NCI-H2196 treated with DMSO at 0.1 percent for 48 hours (cell line): Measurements from ENCODE around the gene TTYH2.
A peak's percentile ranks its signal among the peaks of the same experiment; 100 is the strongest.
"Not testable (repeated sequence)": the region's sequence is repeated elsewhere in the genome, so short reads cannot be mapped to it uniquely, and the experiment has no call there.

Experiments
- DNase-seq: peaks from one replicate; lab custom pipeline; 2025; ENCODE audit not compliant: unreplicated experiment; lab: John Stamatoyannopoulos, UW

TTYH2 gene

GRCh38 chr17:74259667-74260524 lies 46.5 kb downstream of the TTYH2 start:
- DNase-seq, result no peak

DNA sequence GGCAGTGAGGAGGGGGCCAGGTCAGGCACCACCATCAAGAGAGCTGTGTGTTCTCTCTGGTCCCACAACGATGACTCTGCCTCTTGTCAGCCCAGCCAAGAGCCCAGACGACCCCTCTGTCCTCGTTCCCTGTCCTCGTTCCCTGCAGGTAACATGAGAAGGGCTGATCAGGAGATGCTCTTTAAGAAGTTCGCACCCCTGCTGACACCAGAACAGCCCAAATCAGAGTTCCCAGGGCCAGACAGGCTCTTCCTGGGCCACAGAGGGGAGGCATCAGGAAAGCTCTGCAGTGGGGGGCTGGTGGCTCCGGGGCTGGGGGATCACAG lies 47.1 kb downstream of the TTYH2 start:
- DNase-seq, result no peak

DNA sequence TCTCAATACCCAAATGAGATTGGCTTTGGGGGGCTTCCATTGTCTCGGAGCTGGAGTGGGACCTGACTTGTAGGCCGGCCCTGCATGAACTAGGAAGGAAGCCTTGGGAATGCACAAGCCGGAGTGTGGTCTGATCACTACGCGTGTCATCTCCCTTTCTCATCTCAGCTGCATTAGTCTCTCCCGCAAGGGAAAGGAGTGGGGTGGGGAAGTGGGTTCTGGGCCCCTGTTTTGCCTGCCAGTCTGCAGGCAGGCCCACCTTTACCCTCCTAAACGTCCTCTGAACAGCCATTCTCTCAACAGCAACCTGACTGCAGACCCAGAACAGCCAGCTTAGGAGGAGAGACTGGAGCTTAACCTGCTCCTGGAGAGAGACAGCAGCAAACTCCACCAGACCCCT lies 49.2 kb downstream of the TTYH2 start:
- DNase-seq, result no peak

DNA sequence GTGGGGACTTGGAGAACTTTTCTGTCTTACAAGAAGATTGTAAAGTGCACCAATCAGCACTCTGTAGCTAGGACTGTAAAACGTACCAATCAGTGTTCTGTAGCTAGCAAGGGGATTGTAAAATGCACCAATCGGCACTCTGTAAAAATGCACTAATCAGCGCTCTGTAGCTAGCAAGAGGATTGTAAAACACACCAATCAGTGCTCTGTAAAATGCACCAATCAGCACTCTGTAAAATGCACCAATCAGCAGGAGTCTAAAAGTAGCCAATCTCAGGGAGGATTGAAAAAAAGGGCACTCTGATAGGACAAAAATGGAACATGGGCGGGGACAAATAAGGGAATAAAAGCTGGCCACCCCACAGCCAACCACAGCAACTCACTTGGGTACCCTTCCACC lies 53.7 kb downstream of the TTYH2 start:
- DNase-seq, result not testable (repeated sequence)

- DNase-seq, result no peak
Observed at GRCh38 chr17:74267579-74267978, 54.2 kb downstream of the TTYH2 start.

GRCh38 chr17:74267987-74268499 lies 54.7 kb downstream of the TTYH2 start:
- DNase-seq, result no peak

DNA sequence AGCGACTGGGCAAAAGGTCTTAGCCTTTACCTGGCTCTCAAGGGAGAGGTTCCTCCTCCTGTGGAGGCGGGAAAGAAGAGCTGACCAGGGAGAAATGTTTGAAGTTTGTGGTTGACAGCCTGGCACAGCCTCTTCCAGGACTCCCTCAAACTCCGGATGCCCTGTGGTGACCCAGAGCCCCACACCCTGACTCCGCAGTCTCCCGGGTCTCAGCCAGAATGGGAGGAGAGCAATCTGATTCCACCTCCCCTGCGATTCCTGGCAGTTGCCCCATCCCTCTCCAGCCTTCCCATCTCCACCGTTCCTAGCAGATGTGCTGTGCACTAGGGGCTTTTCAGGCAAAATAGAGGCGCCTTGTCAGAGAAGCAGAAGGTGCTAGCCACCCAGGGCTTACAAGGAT lies 55.2 kb downstream of the TTYH2 start:
- DNase-seq, result no peak

DNA sequence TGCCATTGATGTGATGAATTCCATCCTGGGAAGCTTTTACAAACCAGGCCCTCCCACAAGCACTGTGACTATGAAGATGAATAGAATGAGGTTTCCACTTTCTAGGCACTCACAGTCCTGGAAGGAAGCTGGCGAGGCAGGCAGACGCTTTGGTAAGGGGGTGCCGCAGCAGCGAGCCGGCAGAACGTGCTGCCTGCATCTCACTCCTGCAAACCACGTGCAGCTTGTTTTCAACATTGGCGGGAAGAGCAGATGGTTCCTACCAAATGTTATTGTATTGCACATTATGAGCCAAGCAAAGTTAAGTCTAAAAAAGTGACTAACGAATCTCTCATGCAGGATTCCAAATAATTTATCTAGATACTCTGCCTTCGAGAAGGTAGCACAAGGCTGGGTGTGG lies 57.0 kb downstream of the TTYH2 start:
- DNase-seq, result no peak

DNA sequence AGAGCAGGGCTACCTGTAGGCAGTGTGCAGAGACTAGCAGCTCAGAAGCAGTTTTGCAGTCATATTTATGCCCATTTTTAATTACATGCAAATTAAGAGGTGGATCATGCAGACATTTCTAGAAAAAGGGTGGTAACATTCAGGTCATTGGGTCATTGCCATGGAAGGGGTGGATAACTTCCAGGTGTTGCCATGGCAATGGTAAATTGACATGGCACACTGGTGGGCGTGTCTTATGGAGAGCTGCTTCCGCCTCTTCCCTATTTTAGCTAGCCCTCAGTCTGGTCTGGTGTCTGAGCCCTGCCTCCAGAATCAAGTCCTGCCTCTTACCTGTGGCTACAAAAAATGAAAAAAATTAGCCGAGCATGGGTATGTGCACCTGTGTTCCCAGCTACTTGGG lies 57.9 kb downstream of the TTYH2 start:
- no peak for DNase-seq

GRCh38 chr17:74271901-74272561 lies 58.7 kb downstream of the TTYH2 start:
- DNase-seq, result no peak

- no peak for DNase-seq
Observed at GRCh38 chr17:74272731-74273201, 59.4 kb downstream of the TTYH2 start.

GRCh38 chr17:74274060-74274708 lies 60.8 kb downstream of the TTYH2 start, which contains the start of gene DNAI2:
DNAI2 (plus strand) TSS chr17:74274234; CDS start chr17:74281818, 7,584 bp downstream.
- DNase-seq, result no peak

DNA sequence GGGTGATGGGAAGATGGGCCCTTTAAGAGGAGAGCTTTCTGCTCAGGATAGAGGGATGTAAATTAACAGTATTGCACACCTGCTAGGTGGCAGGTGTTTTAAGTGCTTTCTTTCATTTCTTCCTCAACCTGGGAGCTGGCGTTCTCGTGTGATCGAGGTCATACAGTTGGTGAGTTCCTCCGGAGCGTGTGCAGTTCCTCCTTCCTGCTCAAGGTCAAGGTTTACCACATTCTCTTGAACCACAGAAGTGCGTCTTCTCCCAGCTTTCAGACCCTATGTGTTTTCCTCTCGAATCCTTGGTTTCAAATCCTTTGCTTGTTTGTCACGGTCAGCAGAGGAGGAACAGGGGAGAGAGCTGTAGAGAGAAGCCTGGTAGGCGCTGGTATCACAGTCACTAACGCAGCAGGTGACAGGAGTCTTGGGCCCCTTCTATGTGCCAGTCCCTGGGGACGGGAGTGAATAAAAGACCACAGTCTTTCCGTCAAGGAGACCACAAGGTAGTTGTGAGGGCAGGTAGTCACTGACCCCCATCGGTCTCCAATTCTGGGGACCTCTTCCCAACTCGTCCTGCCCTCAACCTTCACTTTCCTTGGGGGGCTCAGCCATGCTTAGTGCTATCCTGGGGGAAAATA lies 61.5 kb downstream of the TTYH2 start:
- DNase-seq, result peak; percentile 16

DNA sequence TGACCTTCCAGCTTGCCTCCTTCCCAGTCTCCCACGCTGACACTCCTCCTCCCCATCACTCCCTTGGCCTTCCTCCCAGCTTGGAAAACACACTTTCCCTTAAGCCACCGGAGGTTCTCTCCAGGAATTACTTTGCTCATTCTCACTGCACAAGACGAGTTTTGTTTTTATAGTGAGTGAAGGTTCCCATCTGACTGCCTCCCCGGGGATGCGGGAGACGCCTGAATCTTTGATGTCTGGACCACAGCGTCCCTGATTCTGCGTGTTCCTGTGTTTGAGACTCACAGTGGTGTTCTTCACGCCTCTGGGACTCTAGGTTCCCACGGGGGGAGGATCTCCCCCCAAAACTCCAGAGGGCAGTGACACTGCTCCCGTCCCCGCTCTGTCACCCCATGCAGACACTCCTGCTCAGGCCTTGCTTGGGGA lies 62.7 kb downstream of the TTYH2 start:
- DNase-seq, result no peak

DNA sequence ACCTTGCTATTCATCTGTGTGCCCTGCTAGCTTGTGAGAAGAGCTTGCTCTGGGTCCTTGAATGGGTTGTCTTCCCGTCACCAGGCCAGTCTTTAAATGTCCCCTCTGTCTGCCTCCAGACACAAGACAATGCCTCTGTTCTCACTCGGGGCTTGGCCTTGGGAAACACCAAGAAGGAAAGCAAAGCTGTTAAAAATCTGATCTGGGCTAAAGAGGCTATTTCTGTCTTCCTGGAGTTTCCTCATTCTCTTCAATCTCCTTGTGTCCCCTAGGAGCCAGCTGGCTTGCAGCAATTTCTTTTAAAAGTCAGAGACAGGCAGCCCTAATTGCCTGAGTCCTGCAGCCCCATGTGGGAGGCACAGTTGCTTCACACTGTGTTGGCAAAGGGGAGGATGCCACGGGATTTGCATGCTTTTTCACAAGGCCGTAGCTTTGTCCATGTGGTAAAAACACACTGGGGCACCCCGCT lies 63.2 kb downstream of the TTYH2 start:
- DNase-seq, result no peak

- no peak for DNase-seq
Observed at GRCh38 chr17:74277935-74278334, 64.6 kb downstream of the TTYH2 start.

DNA sequence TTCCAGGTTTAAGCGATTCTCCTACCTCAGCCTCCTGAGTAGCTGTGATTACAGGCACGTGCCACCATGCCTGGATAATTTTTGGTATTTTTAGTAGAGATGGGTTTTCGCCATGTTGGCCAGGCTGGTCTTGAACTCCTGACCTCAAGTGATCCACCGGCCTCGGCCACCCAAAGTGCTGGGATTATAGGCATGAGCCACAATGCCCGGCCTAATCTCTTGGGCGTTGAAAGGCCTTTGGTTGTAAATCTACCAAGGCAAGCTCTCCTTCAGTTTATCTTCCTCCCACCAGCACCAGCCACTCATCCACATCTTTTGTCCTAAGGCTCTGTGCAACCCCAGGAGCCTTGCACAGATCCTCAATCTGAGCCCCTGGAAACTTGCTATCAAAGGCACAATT lies 66.2 kb downstream of the TTYH2 start:
- not testable (repeated sequence) for DNase-seq

DNA sequence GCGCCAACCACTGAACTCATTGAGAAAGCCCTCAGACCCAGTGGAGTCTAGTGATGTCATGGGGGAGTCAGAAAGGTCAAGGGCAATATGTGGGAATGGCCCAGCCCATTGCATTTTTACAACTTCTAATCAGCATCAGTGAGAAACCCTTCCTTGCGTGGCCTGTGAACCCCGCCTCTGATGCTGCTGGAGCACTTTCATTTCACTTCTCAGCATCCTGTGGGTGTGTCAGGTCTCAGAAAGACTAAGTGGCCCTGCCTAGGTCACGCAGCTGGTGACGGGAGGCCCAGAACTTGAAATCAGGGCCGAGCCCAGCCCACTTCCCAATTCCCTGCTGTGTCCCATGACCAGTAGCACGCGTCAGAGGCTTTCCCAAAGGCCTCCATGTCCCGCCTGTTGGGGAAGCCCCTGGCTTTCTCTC lies 66.7 kb downstream of the TTYH2 start:
- no peak for DNase-seq

GRCh38 chr17:74281799-74282198 lies 68.4 kb downstream of the TTYH2 start:
- DNase-seq, result no peak

GRCh38 chr17:74282274-74282586 lies 68.9 kb downstream of the TTYH2 start:
- DNase-seq, result not testable (repeated sequence)
